Measurements from ENCODE around the gene LAMA3.

Gene LAMA3

GRCh38 chr18:23969664-23970063 is 280.4 kb downstream of the LAMA3 start:
- no peak overlapping the region for H3K27ac ChIP-seq (ENCODE audit: insufficient read depth, low read depth, low read length, poor library complexity, severe bottlenecking)
- no peaks in the 10 kb centered on the region for H3K9me3 ChIP-seq (ENCODE audit: control insufficient read depth, low read length)
- no peaks in the 10 kb centered on the region for H3K27me3 ChIP-seq (ENCODE audit: control insufficient read depth, insufficient read depth, low read length, poor library complexity, severe bottlenecking)
- H3K4me3 ChIP-seq (ENCODE audit: insufficient read depth, low read depth, low read length), result no peak overlapping the region
- H3K4me1 ChIP-seq (ENCODE audit: control insufficient read depth, insufficient read depth, low read length), result no peaks in the 10 kb centered on the region
- WGBS, 2 experiments, result 87 to 89% methylated on average over 6 of the region's 6 CpGs
- H3K36me3 ChIP-seq (ENCODE audit: control insufficient read depth, insufficient read depth, low read length), result no peaks in the 10 kb centered on the region

- Histone ChIP-seq H3K4me1 (ENCODE audit: control insufficient read depth, insufficient read depth, low read length) (no peaks in the 10 kb centered on the region), H3K36me3 (ENCODE audit: control insufficient read depth, insufficient read depth, low read length) (no peaks in the 10 kb centered on the region)
- 93 to 94% methylated on average over 7 of the region's 7 CpGs for WGBS, 2 experiments
Observed at GRCh38 chr18:23970161-23971096, 281.2 kb downstream of the LAMA3 start.

GRCh38 chr18:23971097-23971440 is 281.8 kb downstream of the LAMA3 start:
- Histone ChIP-seq H3K36me3 (ENCODE audit: control insufficient read depth, insufficient read depth, low read length) (no peaks in the 10 kb centered on the region), H3K4me1 (ENCODE audit: control insufficient read depth, insufficient read depth, low read length) (no peaks in the 10 kb centered on the region), H3K27me3 (ENCODE audit: control insufficient read depth, insufficient read depth, low read length, poor library complexity, severe bottlenecking) (no peaks in the 10 kb centered on the region), H3K9me3 (ENCODE audit: control insufficient read depth, low read length) (no peaks in the 10 kb centered on the region), H3K4me3 (ENCODE audit: insufficient read depth, low read depth, low read length) (no peak overlapping the region), H3K27ac (ENCODE audit: insufficient read depth, low read depth, low read length, poor library complexity, severe bottlenecking) (no peak overlapping the region)
- 90% methylated on average over 5 of the region's 5 CpGs for WGBS, 2 experiments

More at GRCh38 chr18:23970161-23971096, 281.2 kb downstream of the LAMA3 start:
- no peak overlapping the region for H3K27ac ChIP-seq (ENCODE audit: insufficient read depth, low read depth, low read length, poor library complexity, severe bottlenecking)
- no peak overlapping the region for H3K4me3 ChIP-seq (ENCODE audit: insufficient read depth, low read depth, low read length)
- no peaks in the 10 kb centered on the region for H3K27me3 ChIP-seq (ENCODE audit: control insufficient read depth, insufficient read depth, low read length, poor library complexity, severe bottlenecking)
- no peaks in the 10 kb centered on the region for H3K9me3 ChIP-seq (ENCODE audit: control insufficient read depth, low read length)

GRCh38 chr18:23971666-23972230 is 282.5 kb downstream of the LAMA3 start:
- Histone ChIP-seq H3K4me3 (ENCODE audit: insufficient read depth, low read depth, low read length) (no peak overlapping the region), H3K9me3 (ENCODE audit: control insufficient read depth, low read length) (no peaks in the 10 kb centered on the region), H3K36me3 (ENCODE audit: control insufficient read depth, insufficient read depth, low read length) (no peaks in the 10 kb centered on the region), H3K27me3 (ENCODE audit: control insufficient read depth, insufficient read depth, low read length, poor library complexity, severe bottlenecking) (no peaks in the 10 kb centered on the region), H3K27ac (ENCODE audit: insufficient read depth, low read depth, low read length, poor library complexity, severe bottlenecking) (no peak overlapping the region), H3K4me1 (ENCODE audit: control insufficient read depth, insufficient read depth, low read length) (no peaks in the 10 kb centered on the region)
- WGBS, 2 experiments, result 81 to 87% methylated on average over 5 of the region's 5 CpGs

GRCh38 chr18:23972453-23972852 is 283.2 kb downstream of the LAMA3 start:
- Histone ChIP-seq H3K27ac (ENCODE audit: insufficient read depth, low read depth, low read length, poor library complexity, severe bottlenecking) (no peak overlapping the region), H3K27me3 (ENCODE audit: control insufficient read depth, insufficient read depth, low read length, poor library complexity, severe bottlenecking) (no peaks in the 10 kb centered on the region), H3K4me3 (ENCODE audit: insufficient read depth, low read depth, low read length) (no peak overlapping the region), H3K9me3 (ENCODE audit: control insufficient read depth, low read length) (no peaks in the 10 kb centered on the region), H3K36me3 (ENCODE audit: control insufficient read depth, insufficient read depth, low read length) (no peaks in the 10 kb centered on the region), H3K4me1 (ENCODE audit: control insufficient read depth, insufficient read depth, low read length) (no peaks in the 10 kb centered on the region)
- 87 to 93% methylated on average over 6 of the region's 6 CpGs for WGBS, 2 experiments

DNA sequence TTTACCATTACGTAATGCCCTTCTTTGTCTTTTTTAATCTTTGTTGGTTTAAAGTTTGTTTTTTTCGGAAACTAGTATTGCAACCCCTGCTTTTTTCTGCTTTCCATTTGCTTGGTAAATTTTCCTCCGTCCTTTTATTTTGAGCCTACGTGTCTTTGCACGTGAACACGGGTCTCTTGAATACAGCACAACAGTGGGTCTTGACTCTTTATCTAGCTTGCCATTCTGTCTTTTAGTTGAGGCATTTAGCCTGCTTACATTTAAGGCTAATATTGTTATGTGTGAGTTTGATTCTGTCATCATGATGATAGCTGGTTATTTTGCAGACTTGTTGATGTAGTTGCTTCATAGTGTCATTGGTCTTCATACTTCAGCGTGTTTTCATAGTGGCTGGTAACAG is 287.9 kb downstream of the LAMA3 start:
- Histone ChIP-seq H3K27ac (ENCODE audit: insufficient read depth, low read depth, low read length, poor library complexity, severe bottlenecking) (no peak overlapping the region), H3K27me3 (ENCODE audit: control insufficient read depth, insufficient read depth, low read length, poor library complexity, severe bottlenecking) (no peaks in the 10 kb centered on the region), H3K4me3 (ENCODE audit: insufficient read depth, low read depth, low read length) (no peak overlapping the region), H3K36me3 (ENCODE audit: control insufficient read depth, insufficient read depth, low read length) (no peaks in the 10 kb centered on the region), H3K9me3 (ENCODE audit: control insufficient read depth, low read length) (no peaks in the 10 kb centered on the region), H3K4me1 (ENCODE audit: control insufficient read depth, insufficient read depth, low read length) (peaks cover 5% of the 10 kb centered on the region)
- 91 to 96% methylated on average over 7 of the region's 7 CpGs for WGBS, 2 experiments

DNA sequence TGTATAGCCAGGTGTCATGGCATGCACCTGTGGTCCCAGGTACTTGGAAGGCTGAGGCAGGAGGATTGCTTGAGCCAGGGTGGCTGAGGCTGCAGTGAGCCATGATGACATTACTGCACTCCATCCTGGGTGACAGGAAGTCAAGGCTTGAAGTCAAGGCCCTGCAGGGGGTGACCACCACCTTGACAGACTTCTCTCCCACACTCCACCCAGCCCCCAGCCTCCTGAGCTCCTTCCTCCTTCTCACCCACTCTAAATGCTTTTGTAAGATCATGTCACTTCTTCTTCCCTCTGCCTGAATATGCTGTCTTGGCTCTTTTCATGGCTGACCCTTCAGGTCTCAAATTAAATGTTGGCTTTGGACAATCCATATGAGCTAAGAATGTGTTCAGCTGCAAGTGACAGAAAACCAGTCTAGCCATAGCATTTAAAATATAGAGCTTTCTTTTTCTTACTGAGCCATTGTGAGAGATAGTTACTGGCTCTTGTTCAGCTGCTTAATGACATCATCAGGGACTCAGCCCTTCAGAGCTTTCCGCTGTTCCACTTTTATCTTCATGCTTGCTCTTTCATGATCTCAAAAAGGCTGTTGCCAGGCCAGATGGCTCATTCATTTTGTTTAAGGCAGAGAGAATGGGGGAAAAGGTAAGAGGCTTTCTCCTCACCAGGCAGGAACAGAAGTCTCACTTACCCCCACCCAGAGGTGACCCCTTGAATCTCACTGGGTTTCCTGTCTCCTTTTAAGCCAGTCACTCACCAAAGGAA is 288.6 kb downstream of the LAMA3 start:
- no peaks in the 10 kb centered on the region for H3K27me3 ChIP-seq (ENCODE audit: control insufficient read depth, insufficient read depth, low read length, poor library complexity, severe bottlenecking)
- no peaks in the 10 kb centered on the region for H3K36me3 ChIP-seq (ENCODE audit: control insufficient read depth, insufficient read depth, low read length)
- peaks cover 11% of the 10 kb centered on the region for H3K4me1 ChIP-seq (ENCODE audit: control insufficient read depth, insufficient read depth, low read length)
- no peak overlapping the region for H3K27ac ChIP-seq (ENCODE audit: insufficient read depth, low read depth, low read length, poor library complexity, severe bottlenecking)
- H3K9me3 ChIP-seq (ENCODE audit: control insufficient read depth, low read length), result no peaks in the 10 kb centered on the region
- 88 to 95% methylated on average over 1 of the region's 1 CpG for WGBS, 2 experiments
- no peak overlapping the region for H3K4me3 ChIP-seq (ENCODE audit: insufficient read depth, low read depth, low read length)

DNA sequence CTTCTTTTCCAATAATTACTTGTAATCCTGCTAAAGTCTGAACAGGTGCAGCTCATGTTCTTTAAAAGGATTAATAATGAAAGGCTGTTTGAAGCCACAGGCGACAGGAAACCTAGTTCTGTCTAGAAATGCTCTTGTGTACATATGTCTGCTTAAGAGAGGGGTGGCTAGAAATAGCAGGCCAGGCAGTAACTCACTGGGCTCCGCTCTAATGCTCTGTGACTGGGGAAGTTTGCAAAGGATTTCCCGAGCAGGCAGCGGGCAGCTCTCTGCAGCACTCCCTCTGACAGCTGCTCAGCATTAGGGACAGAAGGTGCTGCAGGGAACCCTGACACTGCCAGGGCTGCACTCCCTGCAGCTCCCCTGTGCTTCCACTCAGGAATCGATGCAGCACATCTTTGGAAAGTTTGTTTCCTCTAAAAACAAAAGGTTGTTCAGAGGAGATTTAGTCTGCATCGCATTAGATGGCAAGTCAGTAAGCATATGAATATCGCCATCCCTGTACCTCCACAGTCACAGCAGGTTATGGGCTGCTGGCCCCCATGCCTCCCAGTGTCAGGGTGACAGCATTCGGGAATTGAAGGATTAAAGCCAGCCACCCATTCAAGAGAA is 292.2 kb downstream of the LAMA3 start:
- WGBS, 2 experiments, result 46 to 55% methylated on average over 8 of the region's 8 CpGs
- Histone ChIP-seq H3K27me3 (ENCODE audit: control insufficient read depth, insufficient read depth, low read length, poor library complexity, severe bottlenecking) (no peaks in the 10 kb centered on the region), H3K9me3 (ENCODE audit: control insufficient read depth, low read length) (no peaks in the 10 kb centered on the region), H3K36me3 (ENCODE audit: control insufficient read depth, insufficient read depth, low read length) (no peaks in the 10 kb centered on the region), H3K4me1 (ENCODE audit: control insufficient read depth, insufficient read depth, low read length) (peaks cover 11% of the 10 kb centered on the region), H3K27ac (ENCODE audit: insufficient read depth, low read depth, low read length, poor library complexity, severe bottlenecking) (no peak overlapping the region), H3K4me3 (ENCODE audit: insufficient read depth, low read depth, low read length) (no peak overlapping the region)

- 71 to 77% methylated on average over 17 of the region's 17 CpGs for WGBS, 2 experiments
- Histone ChIP-seq H3K4me3 (ENCODE audit: insufficient read depth, low read depth, low read length) (no peak overlapping the region), H3K9me3 (ENCODE audit: control insufficient read depth, low read length) (no peaks in the 10 kb centered on the region), H3K4me1 (ENCODE audit: control insufficient read depth, insufficient read depth, low read length) (peaks cover 11% of the 10 kb centered on the region), H3K27me3 (ENCODE audit: control insufficient read depth, insufficient read depth, low read length, poor library complexity, severe bottlenecking) (no peaks in the 10 kb centered on the region), H3K27ac (ENCODE audit: insufficient read depth, low read depth, low read length, poor library complexity, severe bottlenecking) (no peak overlapping the region), H3K36me3 (ENCODE audit: control insufficient read depth, insufficient read depth, low read length) (no peaks in the 10 kb centered on the region)
Observed at GRCh38 chr18:23982155-23983079, 293.2 kb downstream of the LAMA3 start.
